B cell (primary cell): ENCODE data around the gene CTNNA2. TPM values are rescaled to one million over a fixed set of nuclear protein-coding genes. Genes with fewer than 3 reads are reported as not detected.

Experiments
- ATAC-seq: fragments of 200-7000 bp; cut with Tn5 transposase; one replicate; pipeline ENCODE4 v1.10.0; 2021; ENCODE audit warnings: low read depth, mild to moderate bottlenecking, moderate number of reproducible peaks, moderate library complexity
- CTCF ChIA-PET: fragments of 350-600 bp; sonication (Branson Sonifier 250); formaldehyde crosslinking; loops from one replicate; lab custom pipeline; 2021; ENCODE audit warnings: antibody characterized with exemption, inconsistent platforms; lab: Charles Lee
- POLR2A ChIA-PET: fragments of 350-600 bp; sonication (Branson Sonifier 250); formaldehyde crosslinking; loops from one replicate; lab custom pipeline; 2021; ENCODE audit warnings: antibody characterized with exemption; lab: Charles Lee
- DNase-seq: peaks from one replicate; pipeline ENCODE4 v3.0.0; 2013
- H2AFZ ChIP-seq: 2 replicates; pipeline ENCODE4 v1.6.1; 2012; ENCODE audit warnings: mild to moderate bottlenecking, low read depth, low read length; ENCODE audit not compliant: insufficient read depth, poor library complexity, severe bottlenecking
- H3K27ac ChIP-seq, 2 donors: 1 replicate in 1 of 2; 2 replicates in 1 of 2; pipeline ENCODE4 v1.5.1; 2012 to 2013; ENCODE audit warnings: low read length in 2 of 2, mild to moderate bottlenecking in 2 of 2, moderate library complexity in 1 of 2
- H3K27me3 ChIP-seq, 4 experiments: fragments of 200-600 bp in 1 of 4; sonication (generic) in 1 of 4; replicated peaks in 1 of 4; 1 replicate in 2 of 4; 2 replicates in 2 of 4; pipeline versions ENCODE4 v1.6.1 to v1.7.0; 2013 to 2016; ENCODE audit warnings: low read length in 3 of 4, mild to moderate bottlenecking in 2 of 4, mixed read lengths in 1 of 4, moderate library complexity in 1 of 4; ENCODE audit not compliant: insufficient read depth in 4 of 4, control insufficient read depth in 3 of 4; ENCODE audit errors: control extremely low read depth in 1 of 4
- H3K36me3 ChIP-seq, 2 experiments: replicated peaks in 1 of 2; 1 replicate in 1 of 2; 2 replicates in 1 of 2; pipeline versions ENCODE4 v1.6.1 to v1.7.1; 2013; ENCODE audit warnings: low read length in 1 of 2; ENCODE audit not compliant: insufficient read depth in 2 of 2, control insufficient read depth in 1 of 2; ENCODE audit errors: control extremely low read depth in 1 of 2, extremely low read depth in 1 of 2
- H3K4me1 ChIP-seq, 2 donors: fragments of 200-600 bp in 1 of 2; sonication (generic) in 1 of 2; 1 replicate in 1 of 2; 2 replicates in 1 of 2; pipeline versions ENCODE4 v1.5.1 to v1.6.1; 2013 to 2017; ENCODE audit warnings: low read length in 2 of 2; ENCODE audit not compliant: control insufficient read depth in 2 of 2, insufficient read depth in 2 of 2
- H3K4me2 ChIP-seq: replicated peaks from 2 replicates; pipeline ENCODE3; 2012; ENCODE audit warnings: mild to moderate bottlenecking, low read depth, low read length; ENCODE audit not compliant: poor library complexity, severe bottlenecking
- H3K4me3 ChIP-seq, 5 experiments: fragments of 200-600 bp in 1 of 5; sonication (generic) in 1 of 5; 1 replicate in 3 of 5; 2 replicates in 2 of 5; pipeline versions ENCODE4 v1.5.1 to v1.7.0; 2011 to 2016; ENCODE audit warnings: low read length in 4 of 5, mild to moderate bottlenecking in 4 of 5, low read depth in 2 of 5, control low read depth in 1 of 5, moderate library complexity in 1 of 5; ENCODE audit not compliant: insufficient read depth in 1 of 5; ENCODE audit errors: control extremely low read depth in 1 of 5, extremely low read depth in 1 of 5
- H3K79me2 ChIP-seq: fragments of 200-600 bp; sonication (generic); one replicate; pipeline ENCODE4 v1.6.0; 2016; ENCODE audit warnings: low read length; ENCODE audit not compliant: control insufficient read depth, insufficient read depth
- H3K9ac ChIP-seq: fragments of 200-600 bp; sonication (generic); 2 replicates; pipeline ENCODE4 v1.6.1; 2017; ENCODE audit warnings: mild to moderate bottlenecking, low read length, moderate library complexity
- H3K9me3 ChIP-seq, 3 donors: one replicate each; pipeline versions ENCODE4 v1.6.1 to v1.7.1; 2013; ENCODE audit warnings: low read length in 2 of 3; ENCODE audit not compliant: control insufficient read depth in 2 of 3, insufficient read depth in 1 of 3; ENCODE audit errors: control extremely low read depth in 1 of 3
- H4K20me1 ChIP-seq: 2 replicates; pipeline ENCODE4 v1.6.0; 2012; ENCODE audit warnings: mild to moderate bottlenecking, low read length; ENCODE audit not compliant: insufficient read depth, control insufficient read depth, poor library complexity, severe bottlenecking
- H3K27ac Mint-ChIP-seq: one replicate; pipeline ENCODE4 v1.8.0; 2021; ENCODE audit warnings: mixed read lengths
- H3K27me3 Mint-ChIP-seq: one replicate; pipeline ENCODE4 v1.8.0; 2021; ENCODE audit warnings: mixed read lengths
- H3K4me1 Mint-ChIP-seq: one replicate; pipeline ENCODE4 v1.8.0; 2021; ENCODE audit warnings: mixed read lengths
- H3K4me3 Mint-ChIP-seq: one replicate; pipeline ENCODE4 v1.8.0; 2021; ENCODE audit warnings: mixed read lengths
- H3K9me3 Mint-ChIP-seq: one replicate; pipeline ENCODE4 v1.8.0; 2022; ENCODE audit warnings: mixed read lengths; ENCODE audit not compliant: insufficient read depth
- CTCF ChIP-seq: fragments of 200-600 bp; IDR thresholded peaks from one replicate; pipeline ENCODE4 v1.8.0; 2022; ENCODE audit warnings: antibody characterized with exemption, mild to moderate bottlenecking
- EZH2 ChIP-seq: IDR thresholded peaks from 2 replicates; pipeline ENCODE4 v1.6.1; 2012; ENCODE audit warnings: borderline replicate concordance, low read depth, mild to moderate bottlenecking, moderate library complexity, low read length; ENCODE audit not compliant: insufficient read depth, poor library complexity, severe bottlenecking
- WGBS: methylation state at CpG from one replicate; pipeline ENCODE4 v1.1.5; 2013; ENCODE audit warnings: missing lambda C conversion rate; ENCODE audit not compliant: insufficient coverage; 5-methylcytosine and 5-hydroxymethylcytosine counted together
- intact Hi-C: fragments of 100-400 bp; cut with micrococcal nuclease; formaldehyde crosslinking; loops from one replicate; pipeline ENCODE4 v1.10.0; 2022
- polyA plus RNA-seq: library from polyadenylated mRNA; depleted of rRNA; stranded (reverse); fragments of >200 nt; gene quantifications from 2 replicates; pipeline ENCODE4 v1.2.3, GENCODE V29; 2012
- total RNA-seq, 2 donors: library from RNA; stranded (reverse); fragments of 120-200 nt in 1 of 2; gene quantifications; 1 replicate in 1 of 2; 2 replicates in 1 of 2; pipeline versions ENCODE4 v1.2.3 to v1.2.4, GENCODE V29; 2013 to 2022

The CTNNA2 gene
- total and polyA plus RNA-seq, 2 donors (not counting 1 experiment from before 2014, with no cell fraction given) = not detected

- intact Hi-C loops = no loop called here
- Histone ChIP-seq H3K27ac (no peak overlapping the region), H3K4me1 (no peaks in the 10 kb centered on the region), H2AFZ (no peak overlapping the region), H3K79me2 (no peaks in the 10 kb centered on the region), H4K20me1 (no peaks in the 10 kb centered on the region), H3K4me2 (no peak overlapping the region), H3K9me3 (peaks cover 0 to 4% (median 1%) of the 10 kb centered on the region in 3 donors), H3K4me3 (no peak overlapping the region), H3K36me3 (no peaks in the 10 kb centered on the region), H3K27me3 (no peaks in the 10 kb centered on the region), H3K9ac (no peak overlapping the region)
- DNase-seq (no peak), ATAC-seq (no peak)
- H3K27ac Mint-ChIP-seq = no peak overlapping the region
- POLR2A ChIA-PET = no interaction called here
- H3K9me3 Mint-ChIP-seq = peaks cover 4% of the 10 kb centered on the region
- CTCF ChIA-PET = interaction anchor here (0.6 kb wide), 1 partner anchor 65 kb away, joined by 3 read pairs; no protein-coding TSS in a partner anchor
- no peaks in the 10 kb centered on the region for H3K27me3 Mint-ChIP-seq
- H3K4me1 Mint-ChIP-seq = no peaks in the 10 kb centered on the region
- WGBS = 90% methylated on average over 9 of the region's 14 CpGs
- no peak for TF ChIP-seq CTCF
- no peak for TF ChIP-seq EZH2
- H3K4me3 Mint-ChIP-seq = no peak overlapping the region
These were observed 817.9 kb downstream of the CTNNA2 start for GRCh38 chr2:80330527-80331450.

GRCh38 chr2:80333886-80334285 lies 821.0 kb downstream of the CTNNA2 start:
- Mint-ChIP-seq H3K4me3 (no peak overlapping the region), H3K4me1 (no peaks in the 10 kb centered on the region), H3K27me3 (no peaks in the 10 kb centered on the region), H3K27ac (no peak overlapping the region), H3K9me3 (peaks cover 6% of the 10 kb centered on the region)
- Histone ChIP-seq H3K4me1 (no peaks in the 10 kb centered on the region), H3K36me3 (no peaks in the 10 kb centered on the region), H3K4me3 (no peak overlapping the region), H3K79me2 (no peaks in the 10 kb centered on the region), H4K20me1 (no peaks in the 10 kb centered on the region), H3K27me3 (no peaks in the 10 kb centered on the region), H3K9ac (no peak overlapping the region), H3K27ac (no peak overlapping the region), H3K4me2 (no peak overlapping the region), H2AFZ (no peak overlapping the region), H3K9me3 (peaks cover 0 to 4% (median 1%) of the 10 kb centered on the region in 3 donors)
- 94% methylated on average over 4 of the region's 5 CpGs for WGBS
- ATAC-seq (no peak), DNase-seq (no peak)
- intact Hi-C loops = no loop called here
- ChIA-PET POLR2A (no interaction called here), CTCF (no interaction called here)
- TF ChIP-seq CTCF (no peak), EZH2 (no peak)
